Osteocyte (in vitro differentiated cells): ENCODE data around the gene CDK19. TPM values are rescaled to one million over a fixed set of nuclear protein-coding genes. Genes with fewer than 3 reads are reported as not detected.

Experiments used
- DNase-seq: peaks from one replicate; pipeline ENCODE4 v3.0.0; 2021; ENCODE audit warnings: mixed read lengths; ENCODE audit not compliant: unreplicated experiment; ENCODE audit errors: extremely low spot score
- H3K27ac Mint-ChIP-seq: one replicate; pipeline ENCODE4 v1.8.0; 2021; ENCODE audit warnings: mild to moderate bottlenecking, mixed read lengths; ENCODE audit not compliant: unreplicated experiment
- H3K27me3 Mint-ChIP-seq: one replicate; pipeline ENCODE4 v1.8.0; 2021; ENCODE audit warnings: mixed read lengths; ENCODE audit not compliant: unreplicated experiment
- H3K36me3 Mint-ChIP-seq: one replicate; pipeline ENCODE4 v1.8.0; 2021; ENCODE audit warnings: mixed read lengths; ENCODE audit not compliant: unreplicated experiment
- H3K4me1 Mint-ChIP-seq: one replicate; pipeline ENCODE4 v1.8.0; 2021; ENCODE audit warnings: mixed read lengths; ENCODE audit not compliant: unreplicated experiment
- H3K4me3 Mint-ChIP-seq: one replicate; pipeline ENCODE4 v1.8.0; 2021; ENCODE audit warnings: mild to moderate bottlenecking, moderate library complexity, mixed read lengths; ENCODE audit not compliant: unreplicated experiment
- H3K9me3 Mint-ChIP-seq: one replicate; pipeline ENCODE4 v1.8.0; 2021; ENCODE audit warnings: mixed read lengths; ENCODE audit not compliant: unreplicated experiment
- total RNA-seq: library from RNA; stranded (reverse); gene quantifications from 2 replicates; pipeline ENCODE4 v1.2.1, GENCODE V29; 2021
- TF ChIP-seq, protein P1 (sequence below): fragments of 200-600 bp; sonication (generic); IDR thresholded peaks from 2 replicates; pipeline ENCODE4 v1.5.0; 2021; ENCODE audit warnings: antibody characterized with exemption, mild to moderate bottlenecking, moderate library complexity

Gene CDK19
- total RNA-seq, 1 donor from 2014 or later = 32.4 TPM

DNA sequence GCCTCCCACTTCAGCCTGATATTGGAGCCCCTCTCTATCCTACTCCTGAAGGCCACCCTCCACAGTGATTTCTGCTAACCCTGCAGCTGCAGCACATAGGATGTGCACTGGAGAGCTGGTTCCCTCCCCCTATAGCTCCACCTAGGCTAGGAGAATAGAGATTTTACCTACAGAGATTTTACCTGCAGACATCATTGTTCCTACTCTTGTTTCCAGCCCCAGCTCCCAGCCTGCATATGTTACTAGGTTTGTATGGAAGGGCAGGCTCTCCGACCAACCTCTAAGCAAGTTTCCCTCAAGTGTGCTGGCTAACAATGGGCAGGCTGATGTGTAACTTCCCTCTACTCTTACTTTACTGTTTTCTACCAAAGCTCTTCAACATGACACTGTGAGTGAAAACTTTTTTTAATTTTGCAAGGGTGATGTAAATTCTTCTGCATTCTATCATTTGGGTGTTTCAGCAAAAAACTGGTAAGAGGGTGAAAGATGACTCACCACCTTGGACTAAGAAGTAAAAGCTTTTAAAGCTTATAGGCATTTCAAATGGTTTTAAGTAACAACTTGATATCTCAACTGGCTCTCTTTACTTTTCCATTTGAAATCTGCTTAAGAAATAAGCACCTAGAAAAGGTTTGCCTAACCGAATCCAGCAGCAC, 106.8 kb downstream of the CDK19 start:
- Mint-ChIP-seq H3K36me3 (peaks cover 5% of the 10 kb centered on the region), H3K4me1 (peaks cover 7% of the 10 kb centered on the region), H3K4me3 (no peak overlapping the region), H3K27me3 (no peaks in the 10 kb centered on the region), H3K27ac (no peak overlapping the region), H3K9me3 (no peaks in the 10 kb centered on the region)
- TF ChIP-seq, protein P1, sequence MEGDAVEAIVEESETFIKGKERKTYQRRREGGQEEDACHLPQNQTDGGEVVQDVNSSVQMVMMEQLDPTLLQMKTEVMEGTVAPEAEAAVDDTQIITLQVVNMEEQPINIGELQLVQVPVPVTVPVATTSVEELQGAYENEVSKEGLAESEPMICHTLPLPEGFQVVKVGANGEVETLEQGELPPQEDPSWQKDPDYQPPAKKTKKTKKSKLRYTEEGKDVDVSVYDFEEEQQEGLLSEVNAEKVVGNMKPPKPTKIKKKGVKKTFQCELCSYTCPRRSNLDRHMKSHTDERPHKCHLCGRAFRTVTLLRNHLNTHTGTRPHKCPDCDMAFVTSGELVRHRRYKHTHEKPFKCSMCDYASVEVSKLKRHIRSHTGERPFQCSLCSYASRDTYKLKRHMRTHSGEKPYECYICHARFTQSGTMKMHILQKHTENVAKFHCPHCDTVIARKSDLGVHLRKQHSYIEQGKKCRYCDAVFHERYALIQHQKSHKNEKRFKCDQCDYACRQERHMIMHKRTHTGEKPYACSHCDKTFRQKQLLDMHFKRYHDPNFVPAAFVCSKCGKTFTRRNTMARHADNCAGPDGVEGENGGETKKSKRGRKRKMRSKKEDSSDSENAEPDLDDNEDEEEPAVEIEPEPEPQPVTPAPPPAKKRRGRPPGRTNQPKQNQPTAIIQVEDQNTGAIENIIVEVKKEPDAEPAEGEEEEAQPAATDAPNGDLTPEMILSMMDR = no peak
- no peak for DNase-seq

DNA sequence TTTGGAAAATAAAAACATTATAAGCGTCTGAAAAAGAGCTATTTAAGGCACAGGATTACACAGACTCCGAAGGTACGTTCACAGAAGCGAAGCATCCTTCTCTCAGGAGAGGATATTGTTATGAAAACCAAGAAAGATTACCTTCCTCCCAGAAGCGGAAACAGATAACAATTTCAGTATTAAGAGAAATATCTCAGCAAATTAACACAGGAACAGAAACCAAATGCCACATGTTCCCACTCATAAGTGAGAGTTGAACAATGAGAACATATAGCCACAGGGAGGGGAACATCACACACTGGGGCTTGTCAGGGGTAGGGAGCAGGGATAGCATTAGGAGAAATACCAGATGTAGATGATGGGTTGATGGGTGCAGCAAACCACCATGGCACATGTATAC, 109.7 kb downstream of the CDK19 start:
- Mint-ChIP-seq H3K27me3 (no peaks in the 10 kb centered on the region), H3K4me1 (peaks cover 7% of the 10 kb centered on the region), H3K36me3 (peaks cover 2% of the 10 kb centered on the region), H3K9me3 (no peaks in the 10 kb centered on the region), H3K27ac (no peak overlapping the region), H3K4me3 (no peak overlapping the region)
- no peak for DNase-seq
- TF ChIP-seq, protein P1 = no peak

DNA sequence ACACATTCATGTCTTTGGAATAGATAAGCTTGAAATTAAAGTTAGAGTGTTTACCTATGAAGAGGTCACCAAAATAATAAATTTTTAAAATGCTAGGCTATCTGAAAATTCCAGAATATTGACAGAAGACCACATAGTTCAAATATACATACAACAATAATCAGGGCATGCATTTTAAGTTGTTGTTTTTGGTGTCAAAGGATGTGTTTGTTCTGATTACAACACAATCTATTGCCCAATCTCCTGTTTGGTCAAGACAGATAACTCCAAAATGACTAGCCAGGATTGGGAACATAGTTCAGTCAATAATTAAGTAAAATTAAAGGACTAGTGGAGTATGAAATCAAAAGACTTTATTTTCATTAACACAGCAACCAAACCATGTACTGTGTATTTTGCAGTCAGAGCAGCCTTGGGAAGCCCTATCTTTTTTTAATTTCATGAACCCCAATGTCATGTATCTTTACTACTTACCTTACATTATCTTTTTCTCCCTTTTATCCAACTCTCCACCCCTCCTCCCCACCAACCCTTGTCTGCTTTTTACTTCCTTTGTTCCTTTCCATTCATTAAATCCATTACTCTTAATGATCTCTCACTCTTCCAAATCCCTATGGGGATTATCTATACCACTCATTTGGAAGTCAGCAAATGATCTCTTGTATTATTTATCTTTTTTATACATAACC, 111.2 kb downstream of the CDK19 start:
- Mint-ChIP-seq H3K4me3 (no peak overlapping the region), H3K4me1 (peaks cover 10% of the 10 kb centered on the region), H3K9me3 (no peaks in the 10 kb centered on the region), H3K27me3 (no peaks in the 10 kb centered on the region), H3K36me3 (peaks cover 2% of the 10 kb centered on the region), H3K27ac (no peak overlapping the region)
- TF ChIP-seq, protein P1 = no peak
- no peak for DNase-seq

DNA sequence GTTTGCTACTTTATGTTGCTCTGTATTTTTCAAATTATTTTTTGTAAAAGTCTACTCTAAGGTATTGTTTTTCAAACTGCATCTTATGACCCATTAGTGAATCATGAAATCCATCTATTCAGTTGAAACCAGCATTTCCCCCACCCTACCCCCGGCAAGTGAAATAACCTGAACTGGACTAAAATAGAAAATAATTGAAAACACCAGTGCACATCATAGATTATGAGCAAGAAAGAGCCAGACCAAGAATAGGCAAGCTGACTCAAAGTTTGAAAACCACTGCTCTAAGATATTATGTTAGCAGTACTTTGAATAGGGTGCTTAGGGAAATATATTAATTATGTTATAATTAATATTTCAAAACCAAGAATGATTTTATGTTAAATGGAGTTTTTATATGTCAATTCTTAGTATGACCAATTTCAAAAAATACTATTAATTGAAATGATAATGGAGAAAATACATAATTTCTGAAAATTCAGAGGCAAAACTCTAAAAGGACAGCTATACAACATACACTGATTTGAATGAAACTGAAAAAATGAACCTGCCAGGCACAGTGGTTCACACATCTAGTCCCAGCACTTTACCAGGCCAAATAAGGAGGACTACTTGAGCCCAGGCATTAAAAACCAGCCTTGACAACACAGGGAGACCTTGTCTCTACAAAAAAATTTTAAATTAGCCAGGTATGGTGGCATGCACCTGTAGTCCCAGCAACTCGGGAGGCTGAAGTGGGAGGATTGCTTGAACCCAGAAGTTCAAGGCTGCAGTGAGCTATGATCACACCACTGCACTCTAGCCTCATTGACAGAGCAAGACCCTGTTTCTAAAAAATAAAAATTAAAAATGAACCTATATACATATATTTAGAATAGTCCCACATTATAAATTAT, 112.0 kb downstream of the CDK19 start:
- TF ChIP-seq, protein P1 = no peak
- no peak for DNase-seq
- Mint-ChIP-seq H3K4me1 (peaks cover 4% of the 10 kb centered on the region), H3K27ac (no peak overlapping the region), H3K9me3 (peaks cover 2% of the 10 kb centered on the region), H3K36me3 (peaks cover 4% of the 10 kb centered on the region), H3K4me3 (no peak overlapping the region), H3K27me3 (no peaks in the 10 kb centered on the region)

DNA sequence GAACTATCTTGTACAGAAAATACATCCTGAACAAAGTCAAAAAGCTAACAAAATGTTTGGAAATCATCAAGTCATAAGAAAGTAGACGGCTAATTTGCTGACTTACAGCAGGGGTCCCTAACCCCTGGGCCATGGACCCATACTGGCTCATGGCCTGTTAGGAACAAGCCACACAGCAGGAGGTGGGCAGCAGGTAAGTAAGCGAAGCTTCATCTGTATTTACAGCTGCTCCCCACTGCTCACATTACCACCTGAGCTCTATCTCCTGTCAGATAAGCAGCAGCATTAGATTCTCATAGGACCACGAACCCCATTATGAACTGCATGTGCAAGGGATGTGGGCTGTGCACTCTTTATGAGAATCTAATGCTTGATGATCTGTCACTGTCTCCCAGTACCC, 115.5 kb downstream of the CDK19 start:
- no peak for DNase-seq
- Mint-ChIP-seq H3K27me3 (no peaks in the 10 kb centered on the region), H3K4me1 (peaks cover 3% of the 10 kb centered on the region), H3K9me3 (peaks cover 12% of the 10 kb centered on the region), H3K27ac (no peak overlapping the region), H3K4me3 (no peak overlapping the region), H3K36me3 (peaks cover 12% of the 10 kb centered on the region)
- TF ChIP-seq, protein P1 = no peak
